Activated naive CD4-positive, alpha-beta T cell treated with anti-CD3 and anti-CD28 coated beads, Interleukin-2, amount 50 U/mL, for 16 hours (primary cell): ENCODE results near the gene ICE1.
A peak's percentile ranks its signal among the peaks of the same experiment; 100 is the strongest.
"Not testable (repeated sequence)": the region's sequence is repeated elsewhere in the genome, so short reads cannot be mapped to it uniquely, and the experiment has no call there.

Experiments used
- DNase-seq: peaks from one replicate; pipeline ENCODE4 v3.0.0-alpha.2; 2020

Gene ICE1

GRCh38 chr5:5405441-5405840 is 17.0 kb upstream of the ICE1 start:
- no peak for DNase-seq

- no peak for DNase-seq
These were observed 14.6 kb upstream of the ICE1 start for GRCh38 chr5:5407924-5408323.

GRCh38 chr5:5409151-5409810 is 13.2 kb upstream of the ICE1 start:
- no peak for DNase-seq

GRCh38 chr5:5413856-5414255 is 8.6 kb upstream of the ICE1 start:
- DNase-seq = not testable (repeated sequence)

- no peak for DNase-seq
These were observed 7.5 kb upstream of the ICE1 start for GRCh38 chr5:5414999-5415398.

GRCh38 chr5:5416733-5417132 is 5.7 kb upstream of the ICE1 start:
- no peak for DNase-seq

GRCh38 chr5:5418006-5418405 is 4.5 kb upstream of the ICE1 start:
- no peak for DNase-seq

- DNase-seq = no peak
These were observed 3.7 kb upstream of the ICE1 start for GRCh38 chr5:5418764-5419163.

GRCh38 chr5:5419291-5420210 is 2.9 kb upstream of the ICE1 start:
- no peak for DNase-seq

- DNase-seq = no peak
These were observed 2.2 kb upstream of the ICE1 start for GRCh38 chr5:5420251-5420650.

GRCh38 chr5:5421149-5421960 is 1.1 kb upstream of the ICE1 start:
- DNase-seq = peak; percentile 18

- no peak for DNase-seq
These were observed 490 bp downstream of the ICE1 start for GRCh38 chr5:5422819-5423515.

GRCh38 chr5:5423586-5423985 is 1.1 kb downstream of the ICE1 start:
- no peak for DNase-seq

- no peak for DNase-seq
These were observed 2.3 kb downstream of the ICE1 start for GRCh38 chr5:5424736-5425135.

- no peak for DNase-seq
These were observed 7.7 kb downstream of the ICE1 start for GRCh38 chr5:5430136-5430535.

- no peak for DNase-seq
These were observed 9.7 kb downstream of the ICE1 start for GRCh38 chr5:5432020-5432707.

- DNase-seq = no peak
These were observed 13.8 kb downstream of the ICE1 start for GRCh38 chr5:5436203-5436760.

- no peak for DNase-seq
These were observed 15.0 kb downstream of the ICE1 start for GRCh38 chr5:5437227-5438172.

- DNase-seq = no peak
These were observed 29.4 kb downstream of the ICE1 start for GRCh38 chr5:5451863-5452262.

- no peak for DNase-seq
These were observed 30.7 kb downstream of the ICE1 start for GRCh38 chr5:5453131-5453530.

GRCh38 chr5:5454391-5454790 is 31.9 kb downstream of the ICE1 start:
- no peak for DNase-seq
